Glutamatergic neuron (in vitro differentiated cells): Measurements from ENCODE around the gene USB1. TPM values are rescaled to one million over a fixed set of nuclear protein-coding genes. Genes with fewer than 3 reads are reported as not detected.

Source experiments
- DNase-seq: peaks from one replicate; pipeline ENCODE4 v3.0.0; 2022
- H3K27ac Mint-ChIP-seq: one replicate; pipeline ENCODE4 v1.8.0; 2020; ENCODE audit warnings: mild to moderate bottlenecking, mixed read lengths, inconsistent platforms; ENCODE audit not compliant: unreplicated experiment
- H3K27me3 Mint-ChIP-seq: one replicate; pipeline ENCODE4 v1.8.0; 2020; ENCODE audit warnings: mild to moderate bottlenecking, moderate library complexity, mixed read lengths, inconsistent platforms; ENCODE audit not compliant: unreplicated experiment
- H3K36me3 Mint-ChIP-seq: one replicate; pipeline ENCODE4 v1.8.0; 2020; ENCODE audit warnings: mild to moderate bottlenecking, mixed read lengths, inconsistent platforms; ENCODE audit not compliant: unreplicated experiment
- H3K4me1 Mint-ChIP-seq: one replicate; pipeline ENCODE4 v1.8.0; 2020; ENCODE audit warnings: mild to moderate bottlenecking, low read depth, mixed read lengths, inconsistent platforms; ENCODE audit not compliant: unreplicated experiment
- H3K4me3 Mint-ChIP-seq: one replicate; pipeline ENCODE4 v1.8.0; 2020; ENCODE audit warnings: mild to moderate bottlenecking, mixed read lengths, inconsistent platforms; ENCODE audit not compliant: unreplicated experiment
- H3K9me3 Mint-ChIP-seq: one replicate; pipeline ENCODE4 v1.8.0; 2020; ENCODE audit warnings: mild to moderate bottlenecking, moderate library complexity, mixed read lengths, inconsistent platforms; ENCODE audit not compliant: unreplicated experiment
- CTCF ChIP-seq: fragments of 200-600 bp; sonication (generic); IDR thresholded peaks from one replicate; pipeline ENCODE4 v1.5.0; 2021; ENCODE audit not compliant: partially characterized antibody, unreplicated experiment
- total RNA-seq: library from RNA; stranded (reverse); fragmentation: NEBNext Ultra II Directional; extraction: Animal tissue kit (Norgen Biotek cat#: 25700); gene quantifications from one replicate; pipeline ENCODE4 v1.2.1, GENCODE V29; 2021; ENCODE audit not compliant: unreplicated experiment

The USB1 gene
- total RNA-seq, 1 donor from 2014 or later: 107 TPM

GRCh38 chr16:58032710-58033293 lies 31.6 kb downstream of the USB1 start:
- H3K4me1 Mint-ChIP-seq: peaks cover 43% of the 10 kb centered on the region
- H3K4me3 Mint-ChIP-seq: peak overlapping the region; percentile 76
- peak overlapping the region; percentile 70 for H3K27ac Mint-ChIP-seq
- peaks cover 12% of the 10 kb centered on the region for H3K9me3 Mint-ChIP-seq
- TF ChIP-seq CTCF: no peak
- peaks cover 4% of the 10 kb centered on the region for H3K36me3 Mint-ChIP-seq
- DNase-seq: peak; percentile 78
- H3K27me3 Mint-ChIP-seq: peaks cover 10% of the 10 kb centered on the region

- Mint-ChIP-seq H3K27me3 (peaks cover 7% of the 10 kb centered on the region), H3K36me3 (peaks cover 9% of the 10 kb centered on the region), H3K4me3 (peak overlapping the region; percentile 46), H3K4me1 (peaks cover 38% of the 10 kb centered on the region), H3K9me3 (peaks cover 13% of the 10 kb centered on the region), H3K27ac (no peak overlapping the region)
- no peak for TF ChIP-seq CTCF
- DNase-seq: no peak
Observed at GRCh38 chr16:58034128-58034685, 33.0 kb downstream of the USB1 start.

- peaks cover 32% of the 10 kb centered on the region for H3K4me1 Mint-ChIP-seq
- peak overlapping the region; percentile 46 for H3K27ac Mint-ChIP-seq
- H3K9me3 Mint-ChIP-seq: peaks cover 17% of the 10 kb centered on the region
- peaks cover 9% of the 10 kb centered on the region for H3K36me3 Mint-ChIP-seq
- peaks cover 5% of the 10 kb centered on the region for H3K27me3 Mint-ChIP-seq
- no peak for DNase-seq
- peak overlapping the region; percentile 43 for H3K4me3 Mint-ChIP-seq
- no peak for TF ChIP-seq CTCF
Observed at GRCh38 chr16:58034774-58035173, 33.6 kb downstream of the USB1 start.

- Mint-ChIP-seq H3K4me3 (peak overlapping the region; percentile 43), H3K36me3 (peaks cover 9% of the 10 kb centered on the region), H3K27ac (peak overlapping the region; percentile 46), H3K4me1 (peaks cover 29% of the 10 kb centered on the region), H3K9me3 (peaks cover 17% of the 10 kb centered on the region), H3K27me3 (peaks cover 7% of the 10 kb centered on the region)
- no peak for DNase-seq
- TF ChIP-seq CTCF: no peak
Observed at GRCh38 chr16:58035356-58036170, 34.4 kb downstream of the USB1 start.

GRCh38 chr16:58036943-58037342 lies 35.7 kb downstream of the USB1 start:
- H3K27ac Mint-ChIP-seq: peak overlapping the region; percentile 46
- peaks cover 9% of the 10 kb centered on the region for H3K36me3 Mint-ChIP-seq
- no peak overlapping the region for H3K4me3 Mint-ChIP-seq
- no peak for TF ChIP-seq CTCF
- peaks cover 16% of the 10 kb centered on the region for H3K9me3 Mint-ChIP-seq
- DNase-seq: no peak
- H3K27me3 Mint-ChIP-seq: peaks cover 7% of the 10 kb centered on the region
- peaks cover 26% of the 10 kb centered on the region for H3K4me1 Mint-ChIP-seq
